Measurements from ENCODE around the gene PIP5KL1.
"Not testable (repeated sequence)": the region's sequence is repeated elsewhere in the genome, so short reads cannot be mapped to it uniquely, and the experiment has no call there.

The PIP5KL1 gene

DNA sequence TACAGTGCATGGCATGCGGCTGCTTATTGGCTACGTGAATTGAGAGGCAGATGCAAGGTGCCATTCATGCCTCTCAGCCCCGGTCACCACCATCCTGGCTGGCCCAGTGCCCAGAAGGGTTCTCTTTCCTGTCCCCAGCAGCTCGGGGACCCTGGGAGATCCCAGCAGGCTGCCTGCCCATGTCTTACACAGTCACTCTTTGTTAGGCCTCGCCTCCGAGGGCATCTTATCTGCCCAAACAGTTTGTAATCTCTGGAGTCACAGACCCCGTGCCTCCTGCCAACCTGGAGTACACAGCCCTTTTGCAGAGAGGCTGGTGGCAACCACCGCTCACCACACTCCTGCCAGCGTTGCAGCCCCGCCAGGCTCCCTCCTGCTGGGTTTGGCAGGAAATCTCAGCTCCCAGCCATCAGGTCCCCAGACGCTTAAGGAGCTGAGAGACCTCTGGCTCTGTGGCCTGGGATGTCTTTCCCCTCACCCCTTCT is 46.1 kb downstream of the PIP5KL1 start:
- Histone ChIP-seq H3K4me2 (ENCODE audit: low read length) (no peak overlapping the region), H3K4me3 (ENCODE audit: low read length) (no peak overlapping the region), H3K79me2 (ENCODE audit: control insufficient read depth, low read length) (no peaks in the 10 kb centered on the region), H3K9me3 (ENCODE audit: control insufficient read depth, insufficient read depth, low read length) (no peaks in the 10 kb centered on the region), H3K9me2 (replicated peaks; ENCODE audit: control insufficient read depth, low read length) (no peaks in the 10 kb centered on the region), H3K36me3 (ENCODE audit: control insufficient read depth, low read length) (peaks cover 21% of the 10 kb centered on the region), H4K20me1 (ENCODE audit: control insufficient read depth, insufficient read depth, low read depth, low read length) (no peaks in the 10 kb centered on the region), H3F3A (ENCODE audit: control insufficient read depth, insufficient read depth) (peaks cover 14% of the 10 kb centered on the region), H3K27ac (ENCODE audit: low read depth, low read length) (no peak overlapping the region), H3K27me3 (ENCODE audit: control insufficient read depth, low read length) (no peaks in the 10 kb centered on the region), H3K4me1 (ENCODE audit: control insufficient read depth, low read length) (peaks cover 22% of the 10 kb centered on the region)
- TF ChIP-seq, protein P1, sequence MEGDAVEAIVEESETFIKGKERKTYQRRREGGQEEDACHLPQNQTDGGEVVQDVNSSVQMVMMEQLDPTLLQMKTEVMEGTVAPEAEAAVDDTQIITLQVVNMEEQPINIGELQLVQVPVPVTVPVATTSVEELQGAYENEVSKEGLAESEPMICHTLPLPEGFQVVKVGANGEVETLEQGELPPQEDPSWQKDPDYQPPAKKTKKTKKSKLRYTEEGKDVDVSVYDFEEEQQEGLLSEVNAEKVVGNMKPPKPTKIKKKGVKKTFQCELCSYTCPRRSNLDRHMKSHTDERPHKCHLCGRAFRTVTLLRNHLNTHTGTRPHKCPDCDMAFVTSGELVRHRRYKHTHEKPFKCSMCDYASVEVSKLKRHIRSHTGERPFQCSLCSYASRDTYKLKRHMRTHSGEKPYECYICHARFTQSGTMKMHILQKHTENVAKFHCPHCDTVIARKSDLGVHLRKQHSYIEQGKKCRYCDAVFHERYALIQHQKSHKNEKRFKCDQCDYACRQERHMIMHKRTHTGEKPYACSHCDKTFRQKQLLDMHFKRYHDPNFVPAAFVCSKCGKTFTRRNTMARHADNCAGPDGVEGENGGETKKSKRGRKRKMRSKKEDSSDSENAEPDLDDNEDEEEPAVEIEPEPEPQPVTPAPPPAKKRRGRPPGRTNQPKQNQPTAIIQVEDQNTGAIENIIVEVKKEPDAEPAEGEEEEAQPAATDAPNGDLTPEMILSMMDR (IDR thresholded peaks at IDR 0.05; ENCODE audit: low read depth, low read length, poor library complexity, severe bottlenecking), result no peak
- TF ChIP-seq EZH2phosphoT487 (IDR thresholded peaks at IDR 0.05; ENCODE audit: borderline replicate concordance, low read length), result no peak

DNA sequence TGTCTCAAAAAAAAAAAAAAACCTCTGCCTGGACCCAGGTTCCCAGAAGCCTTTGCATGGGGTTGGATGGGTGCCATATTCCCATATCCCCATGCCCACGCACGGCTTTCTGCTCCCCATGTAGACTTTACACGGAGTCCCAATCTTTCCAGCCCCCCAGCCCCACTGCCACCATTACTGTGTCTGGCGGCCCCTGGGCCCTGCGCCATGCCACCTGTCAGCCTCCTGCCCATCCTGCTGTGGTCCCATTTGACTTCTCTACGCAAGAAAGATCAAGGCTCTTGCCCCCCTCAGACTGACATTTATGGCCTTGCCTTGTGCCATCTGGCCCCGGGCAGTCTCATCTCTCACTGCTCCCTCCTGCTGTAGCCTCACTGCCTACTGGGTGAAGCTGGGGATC is 46.6 kb downstream of the PIP5KL1 start:
- Histone ChIP-seq H3K4me2 (ENCODE audit: low read length) (no peak overlapping the region), H3F3A (ENCODE audit: control insufficient read depth, insufficient read depth) (peaks cover 14% of the 10 kb centered on the region), H3K4me1 (ENCODE audit: control insufficient read depth, low read length) (peaks cover 28% of the 10 kb centered on the region), H4K20me1 (ENCODE audit: control insufficient read depth, insufficient read depth, low read depth, low read length) (no peaks in the 10 kb centered on the region), H3K4me3 (ENCODE audit: low read length) (no peak overlapping the region), H3K36me3 (ENCODE audit: control insufficient read depth, low read length) (peaks cover 21% of the 10 kb centered on the region), H3K9me3 (ENCODE audit: control insufficient read depth, insufficient read depth, low read length) (no peaks in the 10 kb centered on the region), H3K9me2 (replicated peaks; ENCODE audit: control insufficient read depth, low read length) (no peaks in the 10 kb centered on the region), H3K27ac (ENCODE audit: low read depth, low read length) (no peak overlapping the region), H3K27me3 (ENCODE audit: control insufficient read depth, low read length) (no peaks in the 10 kb centered on the region), H3K79me2 (ENCODE audit: control insufficient read depth, low read length) (no peaks in the 10 kb centered on the region)
- TF ChIP-seq, protein P1 (IDR thresholded peaks at IDR 0.05; ENCODE audit: low read depth, low read length, poor library complexity, severe bottlenecking), result no peak
- TF ChIP-seq EZH2phosphoT487 (IDR thresholded peaks at IDR 0.05; ENCODE audit: borderline replicate concordance, low read length), result no peak

DNA sequence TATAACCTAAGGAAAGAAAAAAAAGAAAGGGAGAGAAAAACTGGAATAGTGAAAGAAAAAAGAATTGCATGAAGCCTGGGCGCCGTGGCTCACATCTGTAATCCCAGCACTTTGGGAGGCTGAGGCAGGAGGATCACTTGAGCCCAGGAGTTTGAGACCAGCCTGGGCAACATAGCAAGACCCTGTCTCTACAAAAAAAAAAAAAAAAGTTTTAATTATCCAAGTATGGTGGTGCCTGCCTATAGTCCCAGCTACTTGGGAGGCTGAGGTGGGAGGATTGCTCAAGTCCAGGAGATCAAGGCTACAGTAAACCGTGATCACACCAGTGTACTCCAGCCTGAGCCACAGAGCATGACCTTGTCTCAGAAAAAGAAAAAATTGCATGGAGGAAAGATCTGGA is 48.9 kb downstream of the PIP5KL1 start:
- not testable (repeated sequence) for H3K9me2 ChIP-seq (replicated peaks; ENCODE audit: control insufficient read depth, low read length); H3K27ac ChIP-seq (ENCODE audit: low read depth, low read length); H3K4me3 ChIP-seq (ENCODE audit: low read length); H3K4me2 ChIP-seq (ENCODE audit: low read length); H3K36me3 ChIP-seq (ENCODE audit: control insufficient read depth, low read length); H3K79me2 ChIP-seq (ENCODE audit: control insufficient read depth, low read length); H4K20me1 ChIP-seq (ENCODE audit: control insufficient read depth, insufficient read depth, low read depth, low read length); H3K9me3 ChIP-seq (ENCODE audit: control insufficient read depth, insufficient read depth, low read length); H3K27me3 ChIP-seq (ENCODE audit: control insufficient read depth, low read length)
- H3K4me1 ChIP-seq (ENCODE audit: control insufficient read depth, low read length), result peaks cover 33% of the 10 kb centered on the region
- H3F3A ChIP-seq (ENCODE audit: control insufficient read depth, insufficient read depth), result peaks cover 14% of the 10 kb centered on the region

DNA sequence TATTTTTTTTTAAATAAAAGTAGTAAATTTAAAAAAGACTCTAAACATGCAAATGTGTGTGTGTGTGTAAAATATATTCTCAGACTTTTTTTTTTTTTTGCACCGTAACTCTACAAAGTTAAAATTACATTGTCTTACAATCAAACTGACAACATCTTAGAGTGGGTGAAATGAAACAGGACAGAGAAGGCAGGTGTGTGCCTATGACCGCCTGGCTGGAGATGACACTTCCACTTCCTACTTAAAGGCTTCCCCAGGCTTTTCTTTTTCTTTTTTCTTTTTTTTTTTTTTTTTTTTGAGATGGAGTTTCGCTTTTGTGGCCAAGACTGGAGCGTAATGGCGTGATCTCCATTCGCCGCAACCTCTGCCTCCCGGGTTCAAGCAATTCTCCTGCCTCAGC is 50.4 kb downstream of the PIP5KL1 start:
- Histone ChIP-seq H3K9me2 (replicated peaks; ENCODE audit: control insufficient read depth, low read length) (no peaks in the 10 kb centered on the region), H3K36me3 (ENCODE audit: control insufficient read depth, low read length) (no peaks in the 10 kb centered on the region), H3K4me1 (ENCODE audit: control insufficient read depth, low read length) (peaks cover 33% of the 10 kb centered on the region), H3K27me3 (ENCODE audit: control insufficient read depth, low read length) (no peaks in the 10 kb centered on the region), H3K27ac (ENCODE audit: low read depth, low read length) (0 out of 2 replicates have a peak overlapping the region, but pooled peaks have one; percentile 24), H3K4me2 (ENCODE audit: low read length) (peak overlapping the region; percentile 42), H3K79me2 (ENCODE audit: control insufficient read depth, low read length) (no peaks in the 10 kb centered on the region), H3K4me3 (ENCODE audit: low read length) (peak overlapping the region; percentile 27; the same call in 1 of the 2 replicates), H3F3A (ENCODE audit: control insufficient read depth, insufficient read depth) (peaks cover 14% of the 10 kb centered on the region), H3K9me3 (ENCODE audit: control insufficient read depth, insufficient read depth, low read length) (no peaks in the 10 kb centered on the region), H4K20me1 (ENCODE audit: control insufficient read depth, insufficient read depth, low read depth, low read length) (no peaks in the 10 kb centered on the region)
- no peak for TF ChIP-seq EZH2phosphoT487 (IDR thresholded peaks at IDR 0.05; ENCODE audit: borderline replicate concordance, low read length)
- TF ChIP-seq, protein P1 (IDR thresholded peaks at IDR 0.05; ENCODE audit: low read depth, low read length, poor library complexity, severe bottlenecking), result no peak
